ENCODE results near the gene ENDOV.
A peak's percentile ranks its signal among the peaks of the same experiment; 100 is the strongest.

Gene ENDOV

GRCh38 chr17:80432350-80432955 lies 17.5 kb downstream of the ENDOV start:
- DNase-seq: no peak

DNA sequence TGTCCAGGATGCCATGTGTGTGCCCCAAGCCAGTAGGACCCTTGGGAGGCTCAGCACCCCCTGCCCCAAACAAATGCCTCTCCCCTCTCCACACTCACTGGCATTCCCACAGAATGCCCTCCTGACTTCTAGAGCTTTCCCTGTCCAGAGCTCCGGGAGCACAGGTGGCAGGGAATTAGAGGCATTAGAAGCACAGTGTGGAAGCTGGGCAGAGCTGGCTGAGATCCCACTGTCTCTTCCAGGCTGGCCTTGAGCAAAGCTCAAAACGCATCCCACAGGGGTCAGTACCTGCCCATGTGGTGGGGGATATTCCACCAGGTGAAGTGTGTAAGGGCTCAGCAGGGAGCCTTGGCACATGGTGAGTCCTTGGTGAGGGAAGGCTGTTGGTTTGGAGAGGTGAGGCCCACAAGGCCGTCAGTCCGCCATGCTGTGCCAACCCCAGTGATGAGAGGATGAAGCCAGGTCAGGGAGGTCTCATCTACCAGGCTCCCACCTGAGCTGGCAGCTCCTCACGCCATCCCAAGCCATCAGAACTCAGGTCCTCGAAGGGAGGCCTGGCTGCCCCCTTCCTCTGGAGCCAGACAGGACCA lies 18.1 kb downstream of the ENDOV start:
- DNase-seq: no peak

- DNase-seq: no peak
Measured at GRCh38 chr17:80433916-80434666, 19.1 kb downstream of the ENDOV start.

DNA sequence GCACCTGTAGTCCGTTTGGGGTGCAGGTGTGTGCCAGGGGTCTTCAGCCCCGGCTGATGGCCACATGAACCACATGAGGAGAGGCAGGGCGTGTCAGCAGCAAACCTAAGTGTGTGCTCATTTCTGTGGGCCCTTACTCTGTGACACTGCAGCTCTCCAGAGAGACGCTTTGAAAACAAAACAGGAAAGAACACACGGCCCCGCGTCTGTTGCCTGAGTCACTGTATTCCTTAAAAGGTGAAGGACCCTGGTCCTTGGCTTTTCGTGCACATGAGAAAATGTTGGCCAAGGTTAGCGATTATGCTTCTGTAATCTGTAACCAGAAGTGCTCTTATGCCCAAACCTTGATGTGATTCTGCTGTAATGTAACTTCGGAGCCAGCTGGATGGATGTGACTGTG lies 22.6 kb downstream of the ENDOV start:
- DNase-seq: no peak

DNA sequence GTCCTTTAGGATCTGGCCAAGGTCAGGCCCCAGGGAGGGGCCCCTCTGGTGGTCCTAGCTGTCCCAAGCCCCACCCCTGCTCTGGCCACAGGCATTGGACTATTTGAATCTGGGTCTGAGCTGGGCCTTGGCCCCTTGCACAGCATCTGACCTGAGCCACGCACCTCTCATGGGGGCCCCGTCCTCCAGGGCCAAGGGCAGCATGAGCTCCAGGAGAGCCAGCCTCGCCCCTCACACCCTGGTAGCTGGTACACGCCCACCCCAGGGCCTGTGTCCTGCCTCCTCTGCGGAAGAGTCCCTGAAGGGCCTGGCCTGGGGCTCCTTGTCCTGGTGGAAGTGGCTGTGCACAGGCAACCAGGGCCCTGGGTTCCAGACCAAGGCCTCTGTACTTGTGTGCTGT lies 23.8 kb downstream of the ENDOV start:
- no peak for DNase-seq

GRCh38 chr17:80439499-80439898 lies 24.5 kb downstream of the ENDOV start:
- no peak for DNase-seq

DNA sequence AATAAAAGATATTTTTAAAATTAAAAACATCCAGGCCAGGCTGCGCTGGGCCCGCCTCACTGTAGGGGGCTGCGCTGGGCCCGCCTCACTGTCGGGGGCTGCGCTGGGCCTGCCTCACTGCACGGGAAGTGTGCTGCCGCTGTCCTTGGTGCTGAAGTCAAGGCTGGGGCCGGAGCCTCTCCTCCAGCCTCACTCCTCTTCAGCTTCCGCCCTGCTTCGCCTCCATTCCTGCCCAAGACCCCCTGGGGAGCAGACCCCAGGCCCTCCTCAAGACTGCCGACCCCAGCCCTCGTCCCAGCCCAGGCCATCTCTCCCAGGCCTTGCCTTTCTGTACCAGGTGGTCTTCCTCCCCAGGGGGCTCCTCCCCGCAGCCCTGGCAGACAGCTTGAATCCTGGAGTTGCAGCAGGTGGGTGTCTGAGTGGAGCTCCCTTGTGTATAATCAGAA lies 26.2 kb downstream of the ENDOV start:
- DNase-seq: no peak

DNA sequence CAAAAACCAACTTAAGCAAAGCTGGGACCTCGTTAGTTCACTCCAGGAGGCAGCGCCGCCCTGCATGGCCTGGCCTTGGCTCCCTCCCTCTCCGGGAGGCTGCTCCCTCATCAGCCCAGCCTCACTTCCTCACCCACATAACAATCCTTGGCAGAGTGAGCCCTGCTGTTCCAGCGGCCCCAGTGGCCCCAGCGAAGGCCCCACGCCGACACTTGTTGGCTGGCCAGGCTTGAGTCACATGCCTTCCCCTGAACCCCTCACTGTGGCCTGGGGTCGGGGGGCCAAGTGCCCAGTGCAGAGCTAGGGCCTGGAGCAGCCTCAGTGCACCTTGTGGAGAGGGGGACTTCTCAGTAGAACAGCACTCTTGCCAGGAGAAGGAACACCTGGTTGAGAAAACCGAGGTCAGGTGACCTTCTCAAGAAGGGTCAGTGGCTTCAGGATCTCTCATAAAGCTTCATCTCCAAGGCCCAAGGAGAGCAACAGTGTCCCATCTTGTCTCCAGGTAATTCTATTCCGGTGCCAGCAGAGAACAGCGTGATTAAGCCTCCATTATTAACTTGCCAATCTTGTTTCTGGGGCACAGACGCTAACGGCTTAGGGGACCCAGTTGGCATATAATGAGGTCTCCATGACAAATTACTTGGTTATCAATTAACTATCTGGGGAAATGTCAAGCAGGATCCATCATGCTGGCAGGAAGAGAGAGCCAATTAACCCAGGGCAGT lies 26.8 kb downstream of the ENDOV start:
- peak; percentile 19 for DNase-seq

DNA sequence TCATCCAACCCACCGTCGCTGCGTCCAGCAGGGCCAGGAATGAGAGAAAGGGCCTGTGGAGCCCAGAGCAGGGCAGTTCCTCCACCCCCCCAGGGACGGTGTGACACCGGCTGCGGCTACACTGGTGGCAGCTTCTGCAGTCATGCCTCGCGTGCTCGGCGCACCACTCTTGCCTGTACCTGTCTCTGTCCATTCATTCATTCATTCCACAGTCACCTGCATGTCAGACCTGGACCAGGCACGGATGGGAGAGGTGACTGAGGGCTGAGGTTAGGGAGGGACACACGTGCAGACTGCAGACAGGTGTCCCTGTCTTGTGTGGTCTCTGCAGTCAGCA lies 27.3 kb downstream of the ENDOV start:
- DNase-seq: no peak

GRCh38 chr17:80442764-80443163 lies 27.8 kb downstream of the ENDOV start:
- DNase-seq: no peak

GRCh38 chr17:80443498-80443897 lies 28.5 kb downstream of the ENDOV start:
- DNase-seq: no peak

- peak; percentile 44 for DNase-seq
Measured at GRCh38 chr17:80443916-80444643, 29.1 kb downstream of the ENDOV start.

- DNase-seq: no peak
Measured at GRCh38 chr17:80444644-80444979, 29.6 kb downstream of the ENDOV start.

DNA sequence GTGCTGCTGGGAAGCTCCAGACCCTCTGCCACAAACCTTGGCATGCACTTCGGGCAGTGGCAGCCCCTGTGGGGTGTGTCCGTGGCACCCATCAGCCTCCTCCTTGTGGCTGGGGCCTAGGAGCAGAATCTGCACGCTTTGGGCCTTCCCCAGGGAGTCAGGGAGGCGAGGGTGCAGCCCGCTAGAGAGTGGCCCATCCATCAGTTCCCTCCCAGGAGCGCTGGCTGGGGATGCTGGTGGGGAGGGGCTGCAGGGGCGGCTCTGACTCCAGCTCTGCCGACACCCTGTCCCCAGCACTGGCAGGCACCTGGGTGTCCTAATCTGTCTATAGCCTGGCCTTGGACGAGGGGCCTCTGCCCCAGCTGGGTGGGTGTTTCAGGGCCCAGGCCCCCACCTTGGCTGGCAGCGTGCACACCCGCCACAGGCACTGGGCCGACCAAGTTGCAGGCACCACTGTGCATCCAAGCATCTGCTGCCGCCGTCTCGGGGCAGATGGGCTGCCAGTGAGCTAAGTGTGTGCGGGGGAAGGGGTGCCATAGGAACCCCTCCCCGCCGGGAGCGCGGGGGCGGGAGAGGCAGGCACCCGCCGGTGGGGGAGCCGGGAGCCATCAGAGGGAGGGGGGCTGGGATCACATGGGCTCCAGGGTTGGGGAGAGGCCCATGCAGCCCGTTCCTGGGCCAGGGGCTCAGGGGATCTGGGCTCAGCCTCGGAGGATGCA lies 30.2 kb downstream of the ENDOV start:
- DNase-seq: no peak

GRCh38 chr17:80445726-80446110 lies 30.8 kb downstream of the ENDOV start:
- no peak for DNase-seq

GRCh38 chr17:80446645-80447405 lies 31.9 kb downstream of the ENDOV start:
- DNase-seq: no peak

DNA sequence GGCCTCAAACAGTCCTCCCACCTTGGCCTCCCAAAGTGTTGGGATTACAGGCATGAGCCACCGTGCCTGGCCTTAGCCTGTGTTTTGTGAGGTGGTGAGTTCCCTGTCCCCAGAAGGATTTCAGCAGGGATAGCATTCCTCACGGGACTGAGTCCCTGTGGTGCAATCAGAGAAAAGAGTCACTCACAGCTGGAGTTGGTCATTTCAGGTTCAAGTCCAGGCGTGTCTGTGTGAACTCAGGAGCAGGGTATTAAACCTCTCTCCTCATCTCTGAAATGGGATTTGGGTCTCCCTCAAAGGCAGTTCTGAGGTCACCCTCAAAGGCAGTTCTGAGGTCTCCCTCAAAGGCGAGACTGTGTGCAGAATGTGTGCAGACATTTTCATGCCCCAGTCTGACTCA lies 32.8 kb downstream of the ENDOV start:
- DNase-seq: no peak

GRCh38 chr17:80449194-80449929 lies 34.4 kb downstream of the ENDOV start:
- DNase-seq: no peak

DNA sequence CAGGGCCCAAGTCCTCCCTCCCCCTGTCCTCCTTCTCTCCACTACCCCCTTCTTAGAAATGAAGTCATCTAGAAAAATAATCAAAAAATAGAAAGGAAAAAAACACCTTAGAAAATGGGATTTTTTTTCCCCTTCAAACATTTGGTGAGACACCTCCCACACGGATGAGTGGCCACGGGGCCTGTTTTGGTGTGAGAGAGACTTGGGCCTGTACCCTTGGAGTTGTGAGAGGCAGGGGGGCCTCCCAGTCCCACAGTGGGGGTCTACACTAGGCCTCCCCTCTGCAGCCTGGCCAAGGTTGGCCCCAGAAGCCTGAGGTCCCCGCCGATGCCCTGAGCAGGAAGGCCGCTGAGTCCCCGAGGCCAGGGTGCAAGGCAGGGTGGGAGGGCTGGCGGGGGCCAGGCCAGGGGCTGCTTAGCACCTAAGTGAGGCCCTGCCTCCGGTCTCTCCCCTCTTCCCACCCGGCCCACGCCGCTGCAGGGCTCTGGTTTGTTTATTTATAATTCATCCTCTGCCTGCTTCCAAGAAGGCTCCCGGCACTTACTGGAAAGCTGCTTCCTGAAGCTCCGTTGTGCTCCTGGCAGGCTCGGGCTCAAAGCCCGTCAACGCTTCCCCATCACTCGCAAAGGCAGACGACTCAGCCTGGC lies 35.1 kb downstream of the ENDOV start:
- no peak for DNase-seq

GRCh38 chr17:80451104-80451775 lies 36.3 kb downstream of the ENDOV start:
- no peak for DNase-seq
